Loucy (cell line): Measurements from ENCODE around the gene FUOM.

Source experiments
- H2AFZ ChIP-seq: fragments of 200-600 bp; sonication (generic); 2 replicates; pipeline ENCODE4 v1.6.0; 2016; ENCODE audit warnings: antibody characterized with exemption, mild to moderate bottlenecking, low read length, moderate library complexity
- H3F3A ChIP-seq: fragments of 200-600 bp; 2 replicates; pipeline ENCODE4 v1.6.0; 2016; ENCODE audit warnings: antibody characterized with exemption, low read depth, mild to moderate bottlenecking
- H3K27me3 ChIP-seq: fragments of 200-600 bp; sonication (generic); 2 replicates; pipeline ENCODE4 v1.6.1; 2014; ENCODE audit warnings: low read length, mild to moderate bottlenecking; ENCODE audit not compliant: insufficient read depth, poor library complexity, severe bottlenecking
- H3K36me3 ChIP-seq: fragments of 200-600 bp; sonication (generic); 2 replicates; pipeline ENCODE4 v1.6.1; 2016; ENCODE audit warnings: low read length; ENCODE audit not compliant: insufficient read depth
- H3K4me1 ChIP-seq: fragments of 200-600 bp; sonication (generic); 2 replicates; pipeline ENCODE4 v1.5.1; 2014; ENCODE audit warnings: low read length, mild to moderate bottlenecking; ENCODE audit not compliant: insufficient read depth, poor library complexity, severe bottlenecking
- H3K4me2 ChIP-seq: fragments of 200-600 bp; sonication (generic); 2 replicates; pipeline ENCODE4 v1.6.0; 2014; ENCODE audit warnings: antibody characterized with exemption, low read length, low read depth, mild to moderate bottlenecking; ENCODE audit not compliant: poor library complexity, severe bottlenecking
- H3K4me3 ChIP-seq: fragments of 200-600 bp; sonication (generic); 2 replicates; pipeline ENCODE4 v1.5.1; 2014; ENCODE audit warnings: low read length, mild to moderate bottlenecking, mixed read lengths; ENCODE audit not compliant: poor library complexity, severe bottlenecking
- H3K79me2 ChIP-seq: fragments of 200-600 bp; sonication (generic); 2 replicates; pipeline ENCODE4 v1.6.1; 2014; ENCODE audit warnings: low read length; ENCODE audit not compliant: insufficient read depth
- H3K9ac ChIP-seq: fragments of 200-600 bp; sonication (generic); 2 replicates; pipeline ENCODE4 v1.6.0; 2014; ENCODE audit warnings: mild to moderate bottlenecking, low read depth, low read length, moderate library complexity; ENCODE audit not compliant: poor library complexity, severe bottlenecking
- H3K9me2 ChIP-seq: fragments of 200-600 bp; sonication (generic); replicated peaks from 2 replicates; pipeline ENCODE4 v1.6.1; 2016; ENCODE audit warnings: low read depth, low read length, mixed read lengths
- H3K9me3 ChIP-seq: fragments of 200-600 bp; sonication (generic); 2 replicates; pipeline ENCODE4 v1.6.1; 2014; ENCODE audit warnings: mild to moderate bottlenecking, antibody characterized with exemption, low read length, low read depth; ENCODE audit not compliant: insufficient read depth
- H4K20me1 ChIP-seq: fragments of 200-600 bp; sonication (generic); 2 replicates; pipeline ENCODE4 v1.6.0; 2014; ENCODE audit warnings: antibody characterized with exemption, low read length, mild to moderate bottlenecking; ENCODE audit not compliant: insufficient read depth, poor library complexity, severe bottlenecking
- EZH2phosphoT487 ChIP-seq: fragments of 200-600 bp; IDR thresholded peaks from 2 replicates; pipeline ENCODE4 v1.6.1; 2018; ENCODE audit warnings: antibody characterized with exemption, mild to moderate bottlenecking, moderate library complexity, borderline replicate concordance
- TF ChIP-seq, protein P1 (sequence below): fragments of 200-600 bp; sonication (generic); conservative IDR thresholded peaks from 2 replicates; pipeline ENCODE4 v1.5.1; 2014; ENCODE audit warnings: mild to moderate bottlenecking, antibody characterized with exemption, low read length

The FUOM gene

GRCh38 chr10:133336118-133336576 lies 21.7 kb downstream of the FUOM start:
- Histone ChIP-seq H3K27me3 (no peaks in the 10 kb centered on the region), H2AFZ (no peak overlapping the region), H3F3A (no peaks in the 10 kb centered on the region), H3K36me3 (no peaks in the 10 kb centered on the region), H3K79me2 (no peaks in the 10 kb centered on the region), H3K4me3 (no peak overlapping the region), H3K4me1 (no peaks in the 10 kb centered on the region), H4K20me1 (no peaks in the 10 kb centered on the region), H3K9me3 (peaks cover 30% of the 10 kb centered on the region), H3K9ac (no peak overlapping the region), H3K9me2 (no peaks in the 10 kb centered on the region), H3K4me2 (no peak overlapping the region)
- TF ChIP-seq, protein P1, sequence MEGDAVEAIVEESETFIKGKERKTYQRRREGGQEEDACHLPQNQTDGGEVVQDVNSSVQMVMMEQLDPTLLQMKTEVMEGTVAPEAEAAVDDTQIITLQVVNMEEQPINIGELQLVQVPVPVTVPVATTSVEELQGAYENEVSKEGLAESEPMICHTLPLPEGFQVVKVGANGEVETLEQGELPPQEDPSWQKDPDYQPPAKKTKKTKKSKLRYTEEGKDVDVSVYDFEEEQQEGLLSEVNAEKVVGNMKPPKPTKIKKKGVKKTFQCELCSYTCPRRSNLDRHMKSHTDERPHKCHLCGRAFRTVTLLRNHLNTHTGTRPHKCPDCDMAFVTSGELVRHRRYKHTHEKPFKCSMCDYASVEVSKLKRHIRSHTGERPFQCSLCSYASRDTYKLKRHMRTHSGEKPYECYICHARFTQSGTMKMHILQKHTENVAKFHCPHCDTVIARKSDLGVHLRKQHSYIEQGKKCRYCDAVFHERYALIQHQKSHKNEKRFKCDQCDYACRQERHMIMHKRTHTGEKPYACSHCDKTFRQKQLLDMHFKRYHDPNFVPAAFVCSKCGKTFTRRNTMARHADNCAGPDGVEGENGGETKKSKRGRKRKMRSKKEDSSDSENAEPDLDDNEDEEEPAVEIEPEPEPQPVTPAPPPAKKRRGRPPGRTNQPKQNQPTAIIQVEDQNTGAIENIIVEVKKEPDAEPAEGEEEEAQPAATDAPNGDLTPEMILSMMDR, result no peak
- TF ChIP-seq EZH2phosphoT487, result no peak

GRCh38 chr10:133335246-133336117 lies 22.3 kb downstream of the FUOM start:
- no peaks in the 10 kb centered on the region for H3F3A ChIP-seq
- no peaks in the 10 kb centered on the region for H3K9me2 ChIP-seq
- TF ChIP-seq EZH2phosphoT487, result no peak
- TF ChIP-seq, protein P1, result no peak
- no peaks in the 10 kb centered on the region for H3K79me2 ChIP-seq
- H3K4me3 ChIP-seq, result no peak overlapping the region
- H3K9ac ChIP-seq, result no peak overlapping the region
- H3K9me3 ChIP-seq, result peaks cover 30% of the 10 kb centered on the region
- H3K27me3 ChIP-seq, result no peaks in the 10 kb centered on the region
- H3K4me1 ChIP-seq, result no peaks in the 10 kb centered on the region
- H2AFZ ChIP-seq, result no peak overlapping the region
- H3K36me3 ChIP-seq, result no peaks in the 10 kb centered on the region
- no peak overlapping the region for H3K4me2 ChIP-seq
- no peaks in the 10 kb centered on the region for H4K20me1 ChIP-seq

GRCh38 chr10:133334503-133335245 lies 23.1 kb downstream of the FUOM start:
- Histone ChIP-seq H3F3A (no peaks in the 10 kb centered on the region), H3K4me3 (no peak overlapping the region), H3K27me3 (no peaks in the 10 kb centered on the region), H3K4me1 (no peaks in the 10 kb centered on the region), H3K9me3 (peaks cover 24% of the 10 kb centered on the region), H3K9me2 (no peaks in the 10 kb centered on the region), H4K20me1 (no peaks in the 10 kb centered on the region), H3K9ac (no peak overlapping the region), H3K36me3 (no peaks in the 10 kb centered on the region), H3K79me2 (no peaks in the 10 kb centered on the region), H2AFZ (no peak overlapping the region), H3K4me2 (no peak overlapping the region)
- TF ChIP-seq, protein P1, result no peak
- TF ChIP-seq EZH2phosphoT487, result no peak
